AG10803 (cell line): ENCODE measurements around the gene TMEM54.

ENCODE experiments used
- DNase-seq: peaks from one replicate; pipeline ENCODE4 v3.0.0; 2010; ENCODE audit warnings: low read depth
- H3K4me3 ChIP-seq: 2 replicates; pipeline ENCODE4 v1.5.1; 2011; ENCODE audit warnings: mild to moderate bottlenecking, low read length, control low read depth
- CTCF ChIP-seq: conservative IDR thresholded peaks from 2 replicates; pipeline ENCODE4 v1.5.1; 2011; ENCODE audit warnings: mild to moderate bottlenecking, low read length, control low read depth, inconsistent platforms

TMEM54 gene

DNA sequence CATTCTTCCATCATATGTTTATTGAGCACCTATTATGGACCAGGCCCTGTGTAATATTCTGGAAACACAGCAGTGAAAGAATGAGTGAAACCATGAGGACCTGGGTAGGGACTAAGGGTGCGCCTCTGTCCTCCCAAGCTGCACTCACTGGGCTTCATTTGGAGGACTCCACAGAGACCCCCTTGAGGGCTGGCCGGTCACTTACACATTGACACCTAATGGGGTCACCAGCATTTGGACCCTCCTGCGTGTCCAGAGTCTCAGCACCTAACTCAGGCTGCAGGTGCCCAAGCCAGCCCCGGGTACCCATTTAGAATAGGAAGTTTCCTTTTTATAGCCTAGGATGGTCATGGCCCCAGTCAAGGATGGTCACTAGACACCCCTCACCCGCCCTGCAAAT is 27.7 kb downstream of the TMEM54 start:
- no peak for TF ChIP-seq CTCF
- DNase-seq = no peak
- H3K4me3 ChIP-seq = no peak overlapping the region

DNA sequence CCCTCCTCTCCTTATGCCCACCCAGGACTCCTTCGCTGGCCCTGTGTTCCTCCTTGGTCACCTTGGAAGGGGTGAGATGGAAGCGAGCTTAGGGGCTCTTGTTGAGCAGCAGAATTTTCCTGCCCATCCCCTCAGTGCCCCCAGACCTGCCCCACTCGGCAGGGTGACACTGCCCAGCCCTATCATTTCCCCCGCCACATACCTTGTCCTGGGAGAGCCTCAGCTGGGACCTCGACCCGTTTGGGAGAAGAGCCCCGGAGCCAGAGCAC is 29.1 kb downstream of the TMEM54 start:
- H3K4me3 ChIP-seq = no peak overlapping the region
- no peak for DNase-seq
- TF ChIP-seq CTCF = no peak

DNA sequence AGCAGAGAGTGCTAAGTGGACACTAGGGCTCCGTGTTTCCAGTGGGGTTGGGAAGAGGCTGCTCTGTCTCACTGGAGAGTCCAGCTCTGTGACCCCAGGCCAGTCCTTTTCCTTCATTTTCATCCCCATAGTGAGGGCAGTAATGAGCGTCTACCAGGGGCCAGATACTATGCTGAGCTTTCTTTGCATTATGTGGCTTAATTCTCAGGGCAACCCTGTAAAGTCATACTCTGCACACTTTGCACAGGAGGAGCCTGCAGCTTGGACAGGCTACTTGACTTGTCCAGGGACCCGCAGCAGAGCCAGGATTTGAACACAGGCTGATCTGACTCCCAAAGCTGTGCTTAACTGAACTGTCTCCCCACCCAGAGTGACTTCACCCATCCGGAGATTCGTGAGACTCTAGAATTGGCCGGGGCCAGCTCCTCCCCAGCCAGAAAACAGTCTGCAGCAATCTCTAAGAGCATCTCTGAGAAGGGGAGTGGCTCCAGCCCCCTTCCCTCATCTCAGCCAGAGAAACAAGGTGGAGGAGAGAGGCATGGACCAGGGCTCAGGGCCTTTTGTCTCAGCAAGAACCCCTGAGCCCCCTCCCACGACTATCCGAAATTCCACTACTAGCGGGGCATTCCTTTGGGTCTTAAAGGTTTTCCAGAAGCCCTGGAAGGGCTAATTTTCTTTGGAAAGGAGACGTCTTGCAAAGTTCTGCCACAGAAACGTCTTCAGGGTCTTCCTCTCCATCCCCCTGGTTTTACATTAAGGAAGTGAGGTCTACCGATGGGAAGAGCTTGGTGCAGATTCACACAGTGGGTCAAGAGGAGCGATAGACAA is 29.6 kb downstream of the TMEM54 start:
- peak overlapping the region; percentile 48 for H3K4me3 ChIP-seq
- DNase-seq = no peak
- TF ChIP-seq CTCF = no peak

GRCh38 chr1:32870615-32871363 is 30.4 kb downstream of the TMEM54 start, which contains the start of gene FNDC5:
Gene FNDC5, minus strand, starts transcription at chr1:32870912.
- DNase-seq = no peak
- TF ChIP-seq CTCF = no peak
- H3K4me3 ChIP-seq = peak within 1 kb of the TSS; percentile 48

DNA sequence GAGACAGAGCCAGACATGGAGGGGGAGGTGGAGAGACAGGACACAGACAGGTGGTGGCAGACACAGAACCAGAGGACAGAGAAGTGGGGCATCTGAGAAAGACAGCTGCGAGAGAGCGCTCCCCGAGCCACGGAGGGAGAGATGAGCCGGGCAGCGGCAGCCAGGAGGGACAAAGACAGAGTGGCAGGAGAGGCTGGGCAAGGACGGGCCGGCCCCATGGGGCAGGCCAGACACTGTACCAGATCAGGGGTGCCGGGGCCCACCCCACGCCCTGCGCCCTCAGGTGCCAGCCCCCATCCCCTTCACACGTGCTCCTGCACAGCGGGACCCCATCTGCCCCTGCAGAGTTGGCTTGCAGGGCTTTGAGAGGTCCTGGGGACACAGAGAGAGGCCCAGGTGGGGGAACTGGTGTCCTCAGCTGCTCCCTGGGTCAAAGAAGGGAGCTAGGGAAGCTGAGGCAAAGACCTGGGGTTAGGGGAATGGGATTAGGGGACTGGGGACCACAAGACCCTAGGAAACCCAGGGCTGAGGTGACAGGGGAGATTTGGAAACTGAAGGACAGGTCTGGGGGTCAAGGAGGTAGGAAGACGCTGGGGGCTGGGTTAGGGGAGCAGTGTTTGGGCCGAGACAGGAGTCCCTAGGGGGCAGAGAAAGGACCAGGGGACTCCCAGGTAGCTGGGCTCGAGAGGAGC is 31.1 kb downstream of the TMEM54 start:
- peak overlapping the region; percentile 35 for H3K4me3 ChIP-seq
- no peak for DNase-seq
- no peak for TF ChIP-seq CTCF

DNA sequence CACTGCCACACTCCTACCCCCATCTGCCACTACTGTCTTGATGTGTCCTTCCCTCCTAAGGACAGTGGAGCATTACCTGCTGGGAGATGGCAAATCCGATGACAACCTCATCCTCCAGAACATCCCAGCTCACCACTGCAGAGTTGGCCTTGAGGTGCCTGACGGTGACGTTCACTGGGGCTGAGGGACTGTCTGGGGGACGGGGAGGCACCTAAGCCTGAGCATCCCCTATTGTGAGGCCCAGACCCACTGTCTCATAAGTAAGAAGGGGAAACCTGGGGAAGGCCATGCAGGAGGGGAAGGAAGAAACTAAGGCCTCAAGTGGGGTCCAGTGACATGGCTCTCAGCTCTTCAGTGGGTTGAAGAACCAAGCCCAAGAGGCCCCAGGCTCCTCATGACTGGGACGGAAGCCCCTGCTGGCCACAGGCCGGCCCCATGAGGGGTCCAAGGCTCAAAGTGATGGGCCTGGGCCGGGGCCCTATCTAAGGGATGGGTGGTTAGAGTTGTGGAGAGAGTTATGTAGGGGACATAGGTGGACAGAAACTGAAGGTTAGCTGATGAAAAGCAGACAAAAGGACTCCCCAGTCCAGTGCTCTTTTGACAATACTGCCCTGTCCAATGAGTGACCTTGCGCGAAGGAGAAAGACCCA is 32.3 kb downstream of the TMEM54 start:
- H3K4me3 ChIP-seq = no peak overlapping the region
- DNase-seq = no peak
- TF ChIP-seq CTCF = no peak
